Measurements from ENCODE around the gene TTLL1.

GRCh38 chr22:43114958-43115357, 25.8 kb upstream of the TTLL1 start:
- TF ChIP-seq, protein P1, sequence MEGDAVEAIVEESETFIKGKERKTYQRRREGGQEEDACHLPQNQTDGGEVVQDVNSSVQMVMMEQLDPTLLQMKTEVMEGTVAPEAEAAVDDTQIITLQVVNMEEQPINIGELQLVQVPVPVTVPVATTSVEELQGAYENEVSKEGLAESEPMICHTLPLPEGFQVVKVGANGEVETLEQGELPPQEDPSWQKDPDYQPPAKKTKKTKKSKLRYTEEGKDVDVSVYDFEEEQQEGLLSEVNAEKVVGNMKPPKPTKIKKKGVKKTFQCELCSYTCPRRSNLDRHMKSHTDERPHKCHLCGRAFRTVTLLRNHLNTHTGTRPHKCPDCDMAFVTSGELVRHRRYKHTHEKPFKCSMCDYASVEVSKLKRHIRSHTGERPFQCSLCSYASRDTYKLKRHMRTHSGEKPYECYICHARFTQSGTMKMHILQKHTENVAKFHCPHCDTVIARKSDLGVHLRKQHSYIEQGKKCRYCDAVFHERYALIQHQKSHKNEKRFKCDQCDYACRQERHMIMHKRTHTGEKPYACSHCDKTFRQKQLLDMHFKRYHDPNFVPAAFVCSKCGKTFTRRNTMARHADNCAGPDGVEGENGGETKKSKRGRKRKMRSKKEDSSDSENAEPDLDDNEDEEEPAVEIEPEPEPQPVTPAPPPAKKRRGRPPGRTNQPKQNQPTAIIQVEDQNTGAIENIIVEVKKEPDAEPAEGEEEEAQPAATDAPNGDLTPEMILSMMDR (IDR thresholded peaks at IDR 0.05; ENCODE audit: borderline replicate concordance, extremely low read depth, low read length, poor library complexity, severe bottlenecking) = no peak
- TF ChIP-seq EZH2 (IDR thresholded peaks at IDR 0.05; ENCODE audit: borderline replicate concordance, low read depth, low read length, severe bottlenecking) = no peak
